Kidney (tissue), 14 donors: ENCODE data around the gene TAX1BP1. TPM values are rescaled to one million over a fixed set of nuclear protein-coding genes. Genes with fewer than 3 reads are reported as not detected.

ENCODE experiments used
- DNase-seq, 5 donors: peaks; one replicate each; pipeline ENCODE4 v3.0.0-alpha.2; 2013 to 2020
- FAIRE-seq: peaks from 2 replicates; lab custom pipeline; 2012; peaks lifted over from hg19 to GRCh38; lab: Jason Lieb, UNC
- H3K27ac ChIP-seq, 2 donors: one replicate each; pipeline ENCODE4 v1.7.0; 2013; ENCODE audit warnings: low read depth in 2 of 2, low read length in 2 of 2, inconsistent platforms in 1 of 2
- H3K27me3 ChIP-seq: one replicate; pipeline ENCODE4 v1.7.1; 2013; ENCODE audit warnings: low read length, inconsistent platforms; ENCODE audit not compliant: control insufficient read depth, insufficient read depth
- H3K36me3 ChIP-seq, 3 donors: one replicate each; pipeline versions ENCODE4 v1.7.0 to v1.7.1; 2013; ENCODE audit warnings: low read length in 3 of 3, control low read depth in 1 of 3, inconsistent platforms in 1 of 3; ENCODE audit not compliant: insufficient read depth in 3 of 3, control insufficient read depth in 2 of 3
- H3K4me1 ChIP-seq, 3 donors: one replicate each; pipeline versions ENCODE4 v1.7.0 to v1.7.1; 2013; ENCODE audit warnings: low read length in 3 of 3, inconsistent platforms in 1 of 3, low read depth in 1 of 3; ENCODE audit not compliant: control insufficient read depth in 2 of 3, insufficient read depth in 2 of 3
- H3K4me3 ChIP-seq, 3 donors: one replicate each; pipeline versions ENCODE4 v1.7.0 to v1.8.1; 2013; ENCODE audit warnings: low read length in 3 of 3, control low read depth in 1 of 3, inconsistent platforms in 1 of 3
- H3K9ac ChIP-seq, 3 donors: one replicate each; pipeline versions ENCODE4 v1.7.0 to v1.7.1; 2013; ENCODE audit warnings: low read length in 3 of 3, control low read depth in 1 of 3, inconsistent platforms in 1 of 3
- H3K9me3 ChIP-seq, 3 donors: one replicate each; pipeline versions ENCODE4 v1.7.0 to v1.7.1; 2013; ENCODE audit warnings: low read length in 3 of 3, control low read depth in 1 of 3, inconsistent platforms in 1 of 3; ENCODE audit not compliant: control insufficient read depth in 2 of 3, insufficient read depth in 1 of 3
- CTCF ChIP-seq: IDR thresholded peaks from 3 replicates; pipeline ENCODE4 v1.5.1; 2012; ENCODE audit warnings: mild to moderate bottlenecking, moderate library complexity, borderline replicate concordance; ENCODE audit not compliant: insufficient read depth; ENCODE audit errors: extremely low read depth
- intact Hi-C: fragments of 100-400 bp; cut with DNase I; formaldehyde crosslinking; loops from one replicate; pipeline ENCODE4 v1.11.1; 2022
- polyA plus RNA-seq: library from polyadenylated mRNA; stranded (reverse); fragments of 350-450 nt; fragmentation: Illumina TruSeq; extraction: RNeasy Lipid Tissue Mini Kit (QIAGEN cat#74804); gene quantifications from one replicate; pipeline ENCODE4 v1.2.3, GENCODE V29; 2014; ENCODE audit warnings: low read depth, low replicate concordance; ENCODE audit not compliant: insufficient read depth
- total RNA-seq: library from RNA; stranded (reverse); fragmentation: NEBNext Ultra II Directional; extraction: Animal tissue kit (Norgen Biotek cat#: 25700); gene quantifications from one replicate; pipeline ENCODE4 v1.2.1, GENCODE V29; 2021
- donor health status: control.
- donor health status: control.
- donor health status: control.
- donor health status: control.
- donor health status: control.
- donor health status: DM: yes; HTN: yes; CAD: no.
- donor health status: Normal renal cell carcinoma (clear cell type).

TAX1BP1 gene
- total and polyA plus RNA-seq, 2 donors from 2014 or later: 88.4 to 113 TPM

GRCh38 chr7:27756298-27756697 is 16.3 kb downstream of the TAX1BP1 start:
- Histone ChIP-seq H3K4me1 (no peaks in the 10 kb centered on the region), H3K27ac (no peak overlapping the region), H3K27me3 (no peaks in the 10 kb centered on the region), H3K4me3 (no peak overlapping the region), H3K36me3 (peaks cover 5 to 21% (median 6%) of the 10 kb centered on the region in 3 donors), H3K9ac (no peak overlapping the region), H3K9me3 (no peaks in the 10 kb centered on the region)
- DNase-seq: no peak
- no peak for TF ChIP-seq CTCF
- no peak for FAIRE-seq
- intact Hi-C loops: no loop called here

- DNase-seq (no peak), FAIRE-seq (no peak)
- H3K4me1 ChIP-seq: no peaks in the 10 kb centered on the region
- H3K27me3 ChIP-seq: no peaks in the 10 kb centered on the region
- TF ChIP-seq CTCF: no peak
- H3K9me3 ChIP-seq: no peaks in the 10 kb centered on the region
- intact Hi-C loops: no loop called here
- peaks cover 5 to 17% (median 8%) of the 10 kb centered on the region in 3 donors for H3K36me3 ChIP-seq
- no peak overlapping the region for H3K9ac ChIP-seq
- H3K27ac ChIP-seq: no peak overlapping the region
- no peak overlapping the region for H3K4me3 ChIP-seq
Measured at GRCh38 chr7:27759491-27759890, 19.5 kb downstream of the TAX1BP1 start.

- intact Hi-C loops: no loop called here
- Histone ChIP-seq H3K4me3 (no peak overlapping the region), H3K36me3 (peaks cover 2 to 17% (median 8%) of the 10 kb centered on the region in 3 donors), H3K4me1 (no peaks in the 10 kb centered on the region), H3K9me3 (no peaks in the 10 kb centered on the region), H3K9ac (no peak overlapping the region), H3K27me3 (no peaks in the 10 kb centered on the region), H3K27ac (no peak overlapping the region)
- DNase-seq: no peak
- no peak for FAIRE-seq
- TF ChIP-seq CTCF: no peak
Measured at GRCh38 chr7:27762062-27762461, 22.1 kb downstream of the TAX1BP1 start.

GRCh38 chr7:27763983-27764508 is 24.1 kb downstream of the TAX1BP1 start:
- Histone ChIP-seq H3K4me1 (no peaks in the 10 kb centered on the region), H3K27ac (no peak overlapping the region), H3K9ac (no peak overlapping the region), H3K9me3 (no peaks in the 10 kb centered on the region), H3K36me3 (peaks cover 0 to 8% (median 3%) of the 10 kb centered on the region in 3 donors), H3K27me3 (no peaks in the 10 kb centered on the region), H3K4me3 (no peak overlapping the region)
- TF ChIP-seq CTCF: no peak
- intact Hi-C loops: no loop called here
- peak in 1 of 5 donors; percentile 18 for DNase-seq
- no peak for FAIRE-seq
